HepG2 (cell line): ENCODE results near the gene SKI. TPM values are rescaled to one million over a fixed set of nuclear protein-coding genes. Genes with fewer than 3 reads are reported as not detected.

ENCODE experiments used
- AGO2 ChIP-seq: fragments of 200-400 bp; formaldehyde crosslinking; optimal IDR thresholded peaks from 2 replicates; pipeline ENCODE3; 2017; ENCODE audit warnings: mild to moderate bottlenecking, low read depth, low read length, moderate library complexity
- EHMT2 ChIP-seq: fragments of 200-600 bp; sonication (generic); IDR thresholded peaks from 2 replicates; pipeline ENCODE4 v1.7.0; 2017; ENCODE audit warnings: antibody characterized with exemption, low read depth, low read length, borderline replicate concordance
- NBN ChIP-seq: fragments of 450-650 bp; conservative IDR thresholded peaks from 2 replicates; pipeline ENCODE4 v1.6.1; 2017
- TOE1 ChIP-seq: sonication (generic); formaldehyde crosslinking; IDR thresholded peaks from 2 replicates; pipeline ENCODE4 v1.4.0; 2020; ENCODE audit warnings: mild to moderate bottlenecking, missing genetic modification reagents
- ZNF772 ChIP-seq: sonication (generic); formaldehyde crosslinking; IDR thresholded peaks from 2 replicates; pipeline ENCODE4 v1.5.0; 2020; ENCODE audit warnings: mild to moderate bottlenecking, missing genetic modification reagents
- ZNF879 ChIP-seq: sonication (generic); formaldehyde crosslinking; IDR thresholded peaks from 2 replicates; pipeline ENCODE4 v1.8.1; 2023; ENCODE audit warnings: missing genetic modification reagents
- polyA plus RNA-seq, 8 experiments: library from polyadenylated mRNA; depleted of rRNA in 3 of 8; stranded (reverse) in 7 of 8; unstranded in 1 of 8; fragments of >200 nt; fragmentation: Illumina TruSeq in 4 of 8; extraction: Trizol in 4 of 8; gene quantifications; 2 replicates each; pipeline versions ENCODE4 v1.2.1 to v1.2.3, GENCODE V29; 2011 to 2016; ENCODE audit warnings: low read depth in 4 of 8, missing spikeins in 1 of 8, mixed read lengths in 1 of 8; ENCODE audit not compliant: insufficient read depth in 1 of 8
- total RNA-seq, 5 experiments: library from RNA; depleted of rRNA; stranded (reverse); fragments of >200 nt; fragmentation: Illumina TruSeq; extraction: Trizol; gene quantifications; 2 replicates each; pipeline ENCODE4 v1.2.3, GENCODE V29; 2016; ENCODE audit warnings: low read depth in 1 of 5
- TF ChIP-seq, protein P1 (sequence below): IDR thresholded peaks from 2 replicates; pipeline ENCODE4 v1.6.1; 2016; ENCODE audit warnings: low read depth, missing genetic modification reagents, missing compliant biosample characterization
- TF ChIP-seq, protein P2 (sequence below): sonication (generic); formaldehyde crosslinking; IDR thresholded peaks from 2 replicates; pipeline ENCODE4 v1.8.1; 2023; ENCODE audit warnings: mild to moderate bottlenecking, inconsistent platforms, moderate library complexity, missing genetic modification reagents, borderline replicate concordance
- TF ChIP-seq, protein P3 (sequence below), 2 experiments: fragments of 450-650 bp in 1 of 2; sonication (generic) in 1 of 2; formaldehyde crosslinking in 1 of 2; IDR thresholded peaks; 2 replicates each; pipeline versions ENCODE4 v1.6.1 to v1.8.0; 2016 to 2022; ENCODE audit warnings: antibody characterized with exemption in 1 of 2, mild to moderate bottlenecking in 1 of 2, missing genetic modification reagents in 1 of 2
- TF ChIP-seq, protein P4 (sequence below): sonication (generic); formaldehyde crosslinking; IDR thresholded peaks from 2 replicates; pipeline ENCODE4 v1.9.0; 2022; ENCODE audit warnings: low read depth, missing genetic modification reagents

The SKI gene
- total and polyA plus RNA-seq, 2 of the 13 experiments (the other 11 are each of a cell fraction or from before 2014, with no cell fraction given) = 4.7 to 6.9 TPM

DNA sequence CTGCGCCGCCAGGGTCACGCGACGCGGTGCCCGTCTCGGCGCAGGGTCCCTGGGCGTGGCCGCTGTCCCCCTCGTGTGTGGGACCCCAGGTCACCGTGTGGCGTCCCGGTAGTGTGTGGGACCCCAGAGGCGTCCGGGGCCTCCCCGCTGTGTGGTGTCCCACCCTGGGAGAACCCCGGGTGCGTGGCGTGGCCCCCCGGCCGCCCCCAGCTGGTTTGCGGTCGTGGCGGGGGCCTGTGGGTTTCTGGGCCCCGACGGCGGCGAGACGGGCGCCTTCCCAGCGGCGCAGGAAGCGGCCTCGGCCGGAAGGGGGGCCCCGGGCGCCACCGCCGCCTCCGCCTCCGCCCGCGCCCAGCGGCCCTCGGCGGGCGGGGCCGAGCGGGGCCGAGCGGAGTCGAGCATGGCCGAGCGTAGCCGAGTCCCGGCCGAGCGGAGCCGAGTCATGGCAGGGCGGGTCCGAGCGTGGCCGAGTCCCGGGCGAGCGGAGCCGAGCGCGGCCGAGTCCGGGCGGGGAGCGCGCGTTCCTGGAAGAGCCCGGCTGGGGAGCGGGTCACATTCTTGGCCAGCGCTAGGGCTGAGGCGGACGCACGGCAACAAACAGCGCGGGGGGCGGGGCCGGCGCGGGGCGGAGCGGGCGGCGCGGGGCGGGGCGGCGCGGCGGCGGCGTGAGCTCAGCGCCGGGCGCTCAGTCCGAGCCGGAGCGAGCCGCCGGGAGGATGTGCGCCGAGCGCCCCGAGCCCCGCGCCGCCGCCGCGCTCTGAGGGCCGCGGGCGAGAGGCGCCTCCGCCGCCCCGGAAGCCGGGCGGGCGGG lies 568 bp upstream of the SKI start (continued):
- TF ChIP-seq, protein P1, sequence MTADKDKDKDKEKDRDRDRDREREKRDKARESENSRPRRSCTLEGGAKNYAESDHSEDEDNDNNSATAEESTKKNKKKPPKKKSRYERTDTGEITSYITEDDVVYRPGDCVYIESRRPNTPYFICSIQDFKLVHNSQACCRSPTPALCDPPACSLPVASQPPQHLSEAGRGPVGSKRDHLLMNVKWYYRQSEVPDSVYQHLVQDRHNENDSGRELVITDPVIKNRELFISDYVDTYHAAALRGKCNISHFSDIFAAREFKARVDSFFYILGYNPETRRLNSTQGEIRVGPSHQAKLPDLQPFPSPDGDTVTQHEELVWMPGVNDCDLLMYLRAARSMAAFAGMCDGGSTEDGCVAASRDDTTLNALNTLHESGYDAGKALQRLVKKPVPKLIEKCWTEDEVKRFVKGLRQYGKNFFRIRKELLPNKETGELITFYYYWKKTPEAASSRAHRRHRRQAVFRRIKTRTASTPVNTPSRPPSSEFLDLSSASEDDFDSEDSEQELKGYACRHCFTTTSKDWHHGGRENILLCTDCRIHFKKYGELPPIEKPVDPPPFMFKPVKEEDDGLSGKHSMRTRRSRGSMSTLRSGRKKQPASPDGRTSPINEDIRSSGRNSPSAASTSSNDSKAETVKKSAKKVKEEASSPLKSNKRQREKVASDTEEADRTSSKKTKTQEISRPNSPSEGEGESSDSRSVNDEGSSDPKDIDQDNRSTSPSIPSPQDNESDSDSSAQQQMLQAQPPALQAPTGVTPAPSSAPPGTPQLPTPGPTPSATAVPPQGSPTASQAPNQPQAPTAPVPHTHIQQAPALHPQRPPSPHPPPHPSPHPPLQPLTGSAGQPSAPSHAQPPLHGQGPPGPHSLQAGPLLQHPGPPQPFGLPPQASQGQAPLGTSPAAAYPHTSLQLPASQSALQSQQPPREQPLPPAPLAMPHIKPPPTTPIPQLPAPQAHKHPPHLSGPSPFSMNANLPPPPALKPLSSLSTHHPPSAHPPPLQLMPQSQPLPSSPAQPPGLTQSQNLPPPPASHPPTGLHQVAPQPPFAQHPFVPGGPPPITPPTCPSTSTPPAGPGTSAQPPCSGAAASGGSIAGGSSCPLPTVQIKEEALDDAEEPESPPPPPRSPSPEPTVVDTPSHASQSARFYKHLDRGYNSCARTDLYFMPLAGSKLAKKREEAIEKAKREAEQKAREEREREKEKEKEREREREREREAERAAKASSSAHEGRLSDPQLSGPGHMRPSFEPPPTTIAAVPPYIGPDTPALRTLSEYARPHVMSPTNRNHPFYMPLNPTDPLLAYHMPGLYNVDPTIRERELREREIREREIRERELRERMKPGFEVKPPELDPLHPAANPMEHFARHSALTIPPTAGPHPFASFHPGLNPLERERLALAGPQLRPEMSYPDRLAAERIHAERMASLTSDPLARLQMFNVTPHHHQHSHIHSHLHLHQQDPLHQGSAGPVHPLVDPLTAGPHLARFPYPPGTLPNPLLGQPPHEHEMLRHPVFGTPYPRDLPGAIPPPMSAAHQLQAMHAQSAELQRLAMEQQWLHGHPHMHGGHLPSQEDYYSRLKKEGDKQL (CRISPR knock-in tag) = no peak
- TF ChIP-seq AGO2 = peak; percentile 13
- no peak for TF ChIP-seq ZNF879 (CRISPR knock-in tag)
- no peak for TF ChIP-seq NBN
- TF ChIP-seq, protein P2, sequence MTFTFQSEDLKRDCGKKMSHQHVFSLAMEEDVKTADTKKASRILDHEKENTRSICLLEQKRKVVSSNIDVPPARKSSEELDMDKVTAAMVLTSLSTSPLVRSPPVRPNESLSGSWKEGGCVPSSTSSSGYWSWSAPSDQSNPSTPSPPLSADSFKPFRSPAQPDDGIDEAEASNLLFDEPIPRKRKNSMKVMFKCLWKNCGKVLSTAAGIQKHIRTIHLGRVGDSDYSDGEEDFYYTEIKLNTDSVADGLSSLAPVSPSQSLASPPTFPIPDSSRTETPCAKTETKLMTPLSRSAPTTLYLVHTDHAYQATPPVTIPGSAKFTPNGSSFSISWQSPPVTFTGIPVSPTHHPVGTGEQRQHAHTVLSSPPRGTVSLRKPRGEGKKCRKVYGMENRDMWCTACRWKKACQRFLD (CRISPR knock-in tag) = no peak
- TF ChIP-seq ZNF772 (CRISPR knock-in tag) = 0 out of 2 replicates have a peak, but pooled peaks have one; percentile 35
- TF ChIP-seq EHMT2 = no peak
- no peak for TF ChIP-seq TOE1 (CRISPR knock-in tag)
- TF ChIP-seq, protein P3, sequence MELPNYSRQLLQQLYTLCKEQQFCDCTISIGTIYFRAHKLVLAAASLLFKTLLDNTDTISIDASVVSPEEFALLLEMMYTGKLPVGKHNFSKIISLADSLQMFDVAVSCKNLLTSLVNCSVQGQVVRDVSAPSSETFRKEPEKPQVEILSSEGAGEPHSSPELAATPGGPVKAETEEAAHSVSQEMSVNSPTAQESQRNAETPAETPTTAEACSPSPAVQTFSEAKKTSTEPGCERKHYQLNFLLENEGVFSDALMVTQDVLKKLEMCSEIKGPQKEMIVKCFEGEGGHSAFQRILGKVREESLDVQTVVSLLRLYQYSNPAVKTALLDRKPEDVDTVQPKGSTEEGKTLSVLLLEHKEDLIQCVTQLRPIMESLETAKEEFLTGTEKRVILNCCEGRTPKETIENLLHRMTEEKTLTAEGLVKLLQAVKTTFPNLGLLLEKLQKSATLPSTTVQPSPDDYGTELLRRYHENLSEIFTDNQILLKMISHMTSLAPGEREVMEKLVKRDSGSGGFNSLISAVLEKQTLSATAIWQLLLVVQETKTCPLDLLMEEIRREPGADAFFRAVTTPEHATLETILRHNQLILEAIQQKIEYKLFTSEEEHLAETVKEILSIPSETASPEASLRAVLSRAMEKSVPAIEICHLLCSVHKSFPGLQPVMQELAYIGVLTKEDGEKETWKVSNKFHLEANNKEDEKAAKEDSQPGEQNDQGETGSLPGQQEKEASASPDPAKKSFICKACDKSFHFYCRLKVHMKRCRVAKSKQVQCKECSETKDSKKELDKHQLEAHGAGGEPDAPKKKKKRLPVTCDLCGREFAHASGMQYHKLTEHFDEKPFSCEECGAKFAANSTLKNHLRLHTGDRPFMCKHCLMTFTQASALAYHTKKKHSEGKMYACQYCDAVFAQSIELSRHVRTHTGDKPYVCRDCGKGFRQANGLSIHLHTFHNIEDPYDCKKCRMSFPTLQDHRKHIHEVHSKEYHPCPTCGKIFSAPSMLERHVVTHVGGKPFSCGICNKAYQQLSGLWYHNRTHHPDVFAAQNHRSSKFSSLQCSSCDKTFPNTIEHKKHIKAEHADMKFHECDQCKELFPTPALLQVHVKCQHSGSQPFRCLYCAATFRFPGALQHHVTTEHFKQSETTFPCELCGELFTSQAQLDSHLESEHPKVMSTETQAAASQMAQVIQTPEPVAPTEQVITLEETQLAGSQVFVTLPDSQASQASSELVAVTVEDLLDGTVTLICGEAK (IDR thresholded peaks at IDR 0.05) = no peak
- TF ChIP-seq, protein P3 (CRISPR knock-in tag; IDR thresholded peaks at IDR 0.05) = no peak
- TF ChIP-seq, protein P4, sequence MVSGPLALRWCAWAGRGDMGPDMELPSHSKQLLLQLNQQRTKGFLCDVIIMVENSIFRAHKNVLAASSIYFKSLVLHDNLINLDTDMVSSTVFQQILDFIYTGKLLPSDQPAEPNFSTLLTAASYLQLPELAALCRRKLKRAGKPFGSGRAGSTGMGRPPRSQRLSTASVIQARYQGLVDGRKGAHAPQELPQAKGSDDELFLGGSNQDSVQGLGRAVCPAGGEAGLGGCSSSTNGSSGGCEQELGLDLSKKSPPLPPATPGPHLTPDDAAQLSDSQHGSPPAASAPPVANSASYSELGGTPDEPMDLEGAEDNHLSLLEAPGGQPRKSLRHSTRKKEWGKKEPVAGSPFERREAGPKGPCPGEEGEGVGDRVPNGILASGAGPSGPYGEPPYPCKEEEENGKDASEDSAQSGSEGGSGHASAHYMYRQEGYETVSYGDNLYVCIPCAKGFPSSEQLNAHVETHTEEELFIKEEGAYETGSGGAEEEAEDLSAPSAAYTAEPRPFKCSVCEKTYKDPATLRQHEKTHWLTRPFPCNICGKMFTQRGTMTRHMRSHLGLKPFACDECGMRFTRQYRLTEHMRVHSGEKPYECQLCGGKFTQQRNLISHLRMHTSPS (CRISPR knock-in tag) = no peak
